ENCODE data around the gene MPC1. TPM values are rescaled to one million over a fixed set of nuclear protein-coding genes. Genes with fewer than 3 reads are reported as not detected.

Gene MPC1
- total and polyA plus RNA-seq, 2 experiments from 2014 or later: 15.5 to 39.4 TPM

DNA sequence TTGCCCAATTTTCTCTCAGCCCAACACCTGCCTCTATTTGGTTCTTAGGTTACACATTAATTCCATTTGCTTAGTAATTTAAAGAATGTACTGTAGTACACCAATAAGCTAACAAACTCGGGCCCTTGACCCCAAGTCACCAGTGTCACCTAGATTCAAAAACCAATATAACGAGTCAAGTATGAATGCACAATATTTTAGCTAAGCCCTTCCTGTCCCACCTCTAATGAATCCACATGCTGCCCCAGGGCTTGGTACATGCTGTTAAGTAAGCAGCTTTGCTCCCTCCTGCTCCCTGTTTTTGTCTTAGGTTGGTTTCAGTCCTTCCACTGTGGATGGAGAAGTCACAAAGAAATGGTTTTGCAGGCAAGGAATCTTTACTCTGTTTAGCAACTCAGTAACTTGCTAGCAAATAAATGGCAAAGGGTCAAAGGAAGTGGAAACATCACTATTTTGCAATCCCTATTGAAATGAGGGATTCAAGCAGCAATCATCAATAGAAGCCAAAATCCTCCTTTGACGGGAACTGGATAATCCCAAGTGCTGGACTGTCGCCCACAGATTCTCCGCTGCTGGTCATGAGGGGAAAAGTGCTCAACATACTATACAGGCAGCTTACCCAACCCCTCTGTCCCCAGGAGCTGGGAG lies 5.0 kb upstream of the MPC1 start:
- ATAC-seq (no peak), DNase-seq (ENCODE audit: low spot score) (no peak)
- no peaks in the 10 kb centered on the region for H3K9me3 Mint-ChIP-seq
- Histone ChIP-seq H3K36me3 (ENCODE audit: insufficient read depth) (no peaks in the 10 kb centered on the region), H3K79me2 (replicated peaks; ENCODE audit: insufficient read depth) (no peaks in the 10 kb centered on the region), H3K4me2 (no peak overlapping the region), H3K4me3 (no peak overlapping the region), H3K4me1 (ENCODE audit: insufficient read depth) (peaks cover 12% of the 10 kb centered on the region), H3F3A (replicated peaks; ENCODE audit: low read depth) (no peaks in the 10 kb centered on the region), H3K27me3 (ENCODE audit: insufficient read depth) (no peaks in the 10 kb centered on the region), H4K20me1 (replicated peaks; ENCODE audit: insufficient read depth) (no peaks in the 10 kb centered on the region), H3K27ac (ENCODE audit: low read depth) (no peak overlapping the region), H2AFZ (no peak overlapping the region), H3K9me2 (ENCODE audit: insufficient read depth) (peaks cover 3% of the 10 kb centered on the region; the same call in 1 of the 2 replicates)
- H3K4me3 Mint-ChIP-seq: no peak overlapping the region
- H3K27ac Mint-ChIP-seq: no peak overlapping the region
- H3K27me3 Mint-ChIP-seq (ENCODE audit: insufficient read depth, low read depth, poor library complexity): peaks cover 8% of the 10 kb centered on the region
- TF ChIP-seq JUNB (IDR thresholded peaks at IDR 0.05; ENCODE audit: unreplicated experiment) (no peak), CREB1 (CRISPR knock-in tag; IDR thresholded peaks at IDR 0.05; ENCODE audit: low read depth) (no peak), NANOG (IDR thresholded peaks at IDR 0.05; ENCODE audit: borderline replicate concordance) (no peak), EZH2phosphoT487 (IDR thresholded peaks at IDR 0.05; ENCODE audit: unreplicated experiment) (no peak), STAT1 (IDR thresholded peaks at IDR 0.05; ENCODE audit: unreplicated experiment) (no peak), POLR2AphosphoS5 (IDR thresholded peaks at IDR 0.05; ENCODE audit: low read depth) (no peak), ETS1 (IDR thresholded peaks at IDR 0.05) (no peak), REST (IDR thresholded peaks at IDR 0.05; ENCODE audit: unreplicated experiment) (no peak), ZNF114 (CRISPR knock-in tag; IDR thresholded peaks at IDR 0.05) (no peak), EZH2 (IDR thresholded peaks at IDR 0.05; ENCODE audit: low read depth, unreplicated experiment) (no peak), ZNF331 (CRISPR knock-in tag; IDR thresholded peaks at IDR 0.05; ENCODE audit: low read depth) (no peak)
- TF ChIP-seq, protein P1, sequence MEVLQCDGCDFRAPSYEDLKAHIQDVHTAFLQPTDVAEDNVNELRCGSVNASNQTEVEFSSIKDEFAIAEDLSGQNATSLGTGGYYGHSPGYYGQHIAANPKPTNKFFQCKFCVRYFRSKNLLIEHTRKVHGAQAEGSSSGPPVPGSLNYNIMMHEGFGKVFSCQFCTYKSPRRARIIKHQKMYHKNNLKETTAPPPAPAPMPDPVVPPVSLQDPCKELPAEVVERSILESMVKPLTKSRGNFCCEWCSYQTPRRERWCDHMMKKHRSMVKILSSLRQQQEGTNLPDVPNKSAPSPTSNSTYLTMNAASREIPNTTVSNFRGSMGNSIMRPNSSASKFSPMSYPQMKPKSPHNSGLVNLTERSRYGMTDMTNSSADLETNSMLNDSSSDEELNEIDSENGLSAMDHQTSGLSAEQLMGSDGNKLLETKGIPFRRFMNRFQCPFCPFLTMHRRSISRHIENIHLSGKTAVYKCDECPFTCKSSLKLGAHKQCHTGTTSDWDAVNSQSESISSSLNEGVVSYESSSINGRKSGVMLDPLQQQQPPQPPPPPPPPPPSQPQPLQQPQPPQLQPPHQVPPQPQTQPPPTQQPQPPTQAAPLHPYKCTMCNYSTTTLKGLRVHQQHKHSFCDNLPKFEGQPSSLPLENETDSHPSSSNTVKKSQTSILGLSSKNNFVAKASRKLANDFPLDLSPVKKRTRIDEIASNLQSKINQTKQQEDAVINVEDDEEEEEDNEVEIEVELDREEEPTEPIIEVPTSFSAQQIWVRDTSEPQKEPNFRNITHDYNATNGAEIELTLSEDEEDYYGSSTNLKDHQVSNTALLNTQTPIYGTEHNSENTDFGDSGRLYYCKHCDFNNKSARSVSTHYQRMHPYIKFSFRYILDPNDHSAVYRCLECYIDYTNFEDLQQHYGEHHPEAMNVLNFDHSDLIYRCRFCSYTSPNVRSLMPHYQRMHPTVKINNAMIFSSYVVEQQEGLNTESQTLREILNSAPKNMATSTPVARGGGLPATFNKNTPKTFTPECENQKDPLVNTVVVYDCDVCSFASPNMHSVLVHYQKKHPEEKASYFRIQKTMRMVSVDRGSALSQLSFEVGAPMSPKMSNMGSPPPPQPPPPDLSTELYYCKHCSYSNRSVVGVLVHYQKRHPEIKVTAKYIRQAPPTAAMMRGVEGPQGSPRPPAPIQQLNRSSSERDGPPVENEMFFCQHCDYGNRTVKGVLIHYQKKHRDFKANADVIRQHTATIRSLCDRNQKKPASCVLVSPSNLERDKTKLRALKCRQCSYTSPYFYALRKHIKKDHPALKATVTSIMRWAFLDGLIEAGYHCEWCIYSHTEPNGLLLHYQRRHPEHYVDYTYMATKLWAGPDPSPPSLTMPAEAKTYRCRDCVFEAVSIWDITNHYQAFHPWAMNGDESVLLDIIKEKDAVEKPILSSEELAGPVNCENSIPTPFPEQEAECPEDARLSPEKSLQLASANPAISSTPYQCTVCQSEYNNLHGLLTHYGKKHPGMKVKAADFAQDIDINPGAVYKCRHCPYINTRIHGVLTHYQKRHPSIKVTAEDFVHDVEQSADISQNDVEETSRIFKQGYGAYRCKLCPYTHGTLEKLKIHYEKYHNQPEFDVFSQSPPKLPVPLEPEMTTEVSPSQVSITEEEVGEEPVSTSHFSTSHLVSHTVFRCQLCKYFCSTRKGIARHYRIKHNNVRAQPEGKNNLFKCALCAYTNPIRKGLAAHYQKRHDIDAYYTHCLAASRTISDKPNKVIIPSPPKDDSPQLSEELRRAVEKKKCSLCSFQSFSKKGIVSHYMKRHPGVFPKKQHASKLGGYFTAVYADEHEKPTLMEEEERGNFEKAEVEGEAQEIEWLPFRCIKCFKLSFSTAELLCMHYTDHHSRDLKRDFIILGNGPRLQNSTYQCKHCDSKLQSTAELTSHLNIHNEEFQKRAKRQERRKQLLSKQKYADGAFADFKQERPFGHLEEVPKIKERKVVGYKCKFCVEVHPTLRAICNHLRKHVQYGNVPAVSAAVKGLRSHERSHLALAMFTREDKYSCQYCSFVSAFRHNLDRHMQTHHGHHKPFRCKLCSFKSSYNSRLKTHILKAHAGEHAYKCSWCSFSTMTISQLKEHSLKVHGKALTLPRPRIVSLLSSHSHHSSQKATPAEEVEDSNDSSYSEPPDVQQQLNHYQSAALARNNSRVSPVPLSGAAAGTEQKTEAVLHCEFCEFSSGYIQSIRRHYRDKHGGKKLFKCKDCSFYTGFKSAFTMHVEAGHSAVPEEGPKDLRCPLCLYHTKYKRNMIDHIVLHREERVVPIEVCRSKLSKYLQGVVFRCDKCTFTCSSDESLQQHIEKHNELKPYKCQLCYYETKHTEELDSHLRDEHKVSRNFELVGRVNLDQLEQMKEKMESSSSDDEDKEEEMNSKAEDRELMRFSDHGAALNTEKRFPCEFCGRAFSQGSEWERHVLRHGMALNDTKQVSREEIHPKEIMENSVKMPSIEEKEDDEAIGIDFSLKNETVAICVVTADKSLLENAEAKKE (CRISPR knock-in tag; IDR thresholded peaks at IDR 0.05): no peak
- TF ChIP-seq, protein P2, sequence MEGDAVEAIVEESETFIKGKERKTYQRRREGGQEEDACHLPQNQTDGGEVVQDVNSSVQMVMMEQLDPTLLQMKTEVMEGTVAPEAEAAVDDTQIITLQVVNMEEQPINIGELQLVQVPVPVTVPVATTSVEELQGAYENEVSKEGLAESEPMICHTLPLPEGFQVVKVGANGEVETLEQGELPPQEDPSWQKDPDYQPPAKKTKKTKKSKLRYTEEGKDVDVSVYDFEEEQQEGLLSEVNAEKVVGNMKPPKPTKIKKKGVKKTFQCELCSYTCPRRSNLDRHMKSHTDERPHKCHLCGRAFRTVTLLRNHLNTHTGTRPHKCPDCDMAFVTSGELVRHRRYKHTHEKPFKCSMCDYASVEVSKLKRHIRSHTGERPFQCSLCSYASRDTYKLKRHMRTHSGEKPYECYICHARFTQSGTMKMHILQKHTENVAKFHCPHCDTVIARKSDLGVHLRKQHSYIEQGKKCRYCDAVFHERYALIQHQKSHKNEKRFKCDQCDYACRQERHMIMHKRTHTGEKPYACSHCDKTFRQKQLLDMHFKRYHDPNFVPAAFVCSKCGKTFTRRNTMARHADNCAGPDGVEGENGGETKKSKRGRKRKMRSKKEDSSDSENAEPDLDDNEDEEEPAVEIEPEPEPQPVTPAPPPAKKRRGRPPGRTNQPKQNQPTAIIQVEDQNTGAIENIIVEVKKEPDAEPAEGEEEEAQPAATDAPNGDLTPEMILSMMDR (conservative IDR thresholded peaks at IDR 0.05; ENCODE audit: low read depth in 2 of 2): no peak
- peaks cover 10% of the 10 kb centered on the region; the same call in 2 of the 3 replicates for H3K4me1 Mint-ChIP-seq
- H3K36me3 Mint-ChIP-seq (ENCODE audit: low read depth): no peaks in the 10 kb centered on the region

All from GM23338 (cell line).